ENCODE data around the gene ZDHHC21. TPM values are rescaled to one million over a fixed set of nuclear protein-coding genes. Genes with fewer than 3 reads are reported as not detected.

The ZDHHC21 gene
- polyA plus RNA-seq, 2 of the 4 experiments (the other 2 are of a cell fraction), result 3.7 to 9.1 TPM

- DNase-seq (ENCODE audit: low read depth in 1 of 2, low spot score in 1 of 2), result no peak
- no peak for FAIRE-seq
- Histone ChIP-seq H3K4me1 (no peaks in the 10 kb centered on the region), H3K4me2 (no peak overlapping the region), H3K27ac (no peak overlapping the region), H3K9me3 (peaks cover 17% of the 10 kb centered on the region), H3K4me3 (no peak overlapping the region)
- ChIA-PET POLR2A (no interaction called here), CTCF (no interaction called here)
- no peak for ATAC-seq
- TF ChIP-seq CHD4 (IDR thresholded peaks at IDR 0.05; ENCODE audit: borderline replicate concordance) (no peak), FOXS1 (CRISPR knock-in tag; IDR thresholded peaks at IDR 0.05) (no peak), CTCF (IDR thresholded peaks at IDR 0.05) (no peak), CHD2 (IDR thresholded peaks at IDR 0.05; ENCODE audit: low read length, partially characterized antibody) (no peak), HMGXB4 (CRISPR knock-in tag; IDR thresholded peaks at IDR 0.05; ENCODE audit: borderline replicate concordance) (no peak), FOSL2 (IDR thresholded peaks at IDR 0.05) (no peak), FOSL2 (CRISPR knock-in tag; IDR thresholded peaks at IDR 0.05) (no peak)
These were observed 11.8 kb upstream of the ZDHHC21 start for GRCh38 chr9:14705079-14705478.

GRCh38 chr9:14704281-14704680, 11.0 kb upstream of the ZDHHC21 start:
- Histone ChIP-seq H3K27ac (no peak overlapping the region), H3K9me3 (peaks cover 17% of the 10 kb centered on the region), H3K4me3 (no peak overlapping the region), H3K4me2 (no peak overlapping the region), H3K4me1 (no peaks in the 10 kb centered on the region)
- ChIA-PET CTCF (no interaction called here), POLR2A (no interaction called here)
- 28% methylated on average over 2 of the region's 3 CpGs for WGBS (ENCODE audit: missing lambda C conversion rate)
- no peak for TF ChIP-seq ZC3H11A (IDR thresholded peaks at IDR 0.05)
- no peak for TF ChIP-seq FOSL2 (IDR thresholded peaks at IDR 0.05)
- no peak for TF ChIP-seq FOSL2 (CRISPR knock-in tag; IDR thresholded peaks at IDR 0.05)
- no peak for TF ChIP-seq HOXA7 (CRISPR knock-in tag; IDR thresholded peaks at IDR 0.05)
- no peak for DNase-seq (ENCODE audit: low read depth in 1 of 2, low spot score in 1 of 2)
- FAIRE-seq, result no peak
- ATAC-seq, result no peak

GRCh38 chr9:14702200-14702720, 9.0 kb upstream of the ZDHHC21 start:
- Histone ChIP-seq H3K4me3 (no peak overlapping the region), H3K4me1 (no peaks in the 10 kb centered on the region), H3K9me3 (peaks cover 17% of the 10 kb centered on the region), H3K4me2 (no peak overlapping the region), H3K27ac (no peak overlapping the region)
- TF ChIP-seq NR3C1 (IDR thresholded peaks at IDR 0.05) (no peak), CBX8 (IDR thresholded peaks at IDR 0.05) (no peak), RFX5 (IDR thresholded peaks at IDR 0.05) (no peak), EHF (CRISPR knock-in tag; IDR thresholded peaks at IDR 0.05) (no peak), USF2 (IDR thresholded peaks at IDR 0.05) (no peak), POLR2A (IDR thresholded peaks at IDR 0.05; ENCODE audit: low read length) (no peak), JUN (IDR thresholded peaks at IDR 0.05) (no peak), ZSCAN20 (CRISPR knock-in tag; IDR thresholded peaks at IDR 0.05) (no peak)
- 7% methylated on average over 4 of the region's 4 CpGs for WGBS (ENCODE audit: missing lambda C conversion rate)
- ChIA-PET POLR2A (no interaction called here), CTCF (no interaction called here)
- no peak for DNase-seq (ENCODE audit: low read depth in 1 of 2, low spot score in 1 of 2)
- no peak for ATAC-seq
- FAIRE-seq, result no peak

Data from A549 (cell line).